Small intestine (tissue), 7 donors: ENCODE measurements around the gene POU2AF1. TPM values are rescaled to one million over a fixed set of nuclear protein-coding genes. Genes with fewer than 3 reads are reported as not detected.

ENCODE experiments used
- DNase-seq, 2 donors: peaks; one replicate each; pipeline versions ENCODE4 v3.0.0 to v3.0.0-alpha.2; 2013
- FAIRE-seq: peaks from 2 replicates; lab custom pipeline; 2012; peaks lifted over from hg19 to GRCh38; lab: Jason Lieb, UNC
- H3K27ac ChIP-seq, 3 donors: one replicate each; pipeline ENCODE4 v1.5.1; 2013; ENCODE audit warnings: low read length in 2 of 3, mild to moderate bottlenecking in 2 of 3, control low read depth in 1 of 3, inconsistent platforms in 1 of 3, low read depth in 1 of 3, moderate library complexity in 1 of 3
- H3K27me3 ChIP-seq, 3 donors: one replicate each; pipeline ENCODE4 v1.6.1; 2013; ENCODE audit warnings: low read length in 3 of 3, inconsistent platforms in 1 of 3; ENCODE audit not compliant: control insufficient read depth in 3 of 3, insufficient read depth in 3 of 3
- H3K36me3 ChIP-seq, 3 donors: one replicate each; pipeline ENCODE4 v1.6.1; 2013; ENCODE audit warnings: low read length in 3 of 3, inconsistent platforms in 1 of 3, low read depth in 1 of 3, mild to moderate bottlenecking in 1 of 3, moderate library complexity in 1 of 3; ENCODE audit not compliant: control insufficient read depth in 3 of 3, insufficient read depth in 2 of 3
- H3K4me1 ChIP-seq, 3 donors: one replicate each; pipeline ENCODE4 v1.6.1; 2013; ENCODE audit warnings: low read length in 2 of 3, inconsistent platforms in 1 of 3, low read depth in 1 of 3, mild to moderate bottlenecking in 1 of 3, moderate library complexity in 1 of 3; ENCODE audit not compliant: control insufficient read depth in 3 of 3, insufficient read depth in 2 of 3
- H3K4me3 ChIP-seq, 3 donors: one replicate each; pipeline ENCODE4 v1.5.1; 2013; ENCODE audit warnings: low read length in 3 of 3, control low read depth in 1 of 3, inconsistent platforms in 1 of 3, low read depth in 1 of 3, mild to moderate bottlenecking in 1 of 3, moderate library complexity in 1 of 3
- H3K9me3 ChIP-seq, 2 donors: one replicate each; pipeline ENCODE4 v1.6.1; 2013; ENCODE audit warnings: low read depth in 1 of 2, low read length in 1 of 2; ENCODE audit not compliant: control insufficient read depth in 2 of 2, insufficient read depth in 1 of 2
- WGBS, 3 donors: extraction: QIAGEN DNeasy Blood & Tissue Kit; methylation state at CpG; one replicate each; pipeline ENCODE4 v1.1.7; 2013; 5-methylcytosine and 5-hydroxymethylcytosine counted together
- polyA plus RNA-seq, 4 donors: library from polyadenylated mRNA; stranded (reverse) in 3 of 4; unstranded in 1 of 4; fragments of 200-250 nt in 3 of 4; fragments of 120-200 nt in 1 of 4; gene quantifications; one replicate each; pipeline versions ENCODE4 v1.2.1 to v1.2.3, GENCODE V29; 2013
- donor health status: healthy with polysubstance abuse.
- donor health status: control.
- donor health status: control.
- donor health status: Bipolar disorder and iron deficiency.
- donor health status: healthy.

The POU2AF1 gene
- polyA plus RNA-seq, 4 donors, result 1.0 to 9.2 (median 3.4) TPM

DNA sequence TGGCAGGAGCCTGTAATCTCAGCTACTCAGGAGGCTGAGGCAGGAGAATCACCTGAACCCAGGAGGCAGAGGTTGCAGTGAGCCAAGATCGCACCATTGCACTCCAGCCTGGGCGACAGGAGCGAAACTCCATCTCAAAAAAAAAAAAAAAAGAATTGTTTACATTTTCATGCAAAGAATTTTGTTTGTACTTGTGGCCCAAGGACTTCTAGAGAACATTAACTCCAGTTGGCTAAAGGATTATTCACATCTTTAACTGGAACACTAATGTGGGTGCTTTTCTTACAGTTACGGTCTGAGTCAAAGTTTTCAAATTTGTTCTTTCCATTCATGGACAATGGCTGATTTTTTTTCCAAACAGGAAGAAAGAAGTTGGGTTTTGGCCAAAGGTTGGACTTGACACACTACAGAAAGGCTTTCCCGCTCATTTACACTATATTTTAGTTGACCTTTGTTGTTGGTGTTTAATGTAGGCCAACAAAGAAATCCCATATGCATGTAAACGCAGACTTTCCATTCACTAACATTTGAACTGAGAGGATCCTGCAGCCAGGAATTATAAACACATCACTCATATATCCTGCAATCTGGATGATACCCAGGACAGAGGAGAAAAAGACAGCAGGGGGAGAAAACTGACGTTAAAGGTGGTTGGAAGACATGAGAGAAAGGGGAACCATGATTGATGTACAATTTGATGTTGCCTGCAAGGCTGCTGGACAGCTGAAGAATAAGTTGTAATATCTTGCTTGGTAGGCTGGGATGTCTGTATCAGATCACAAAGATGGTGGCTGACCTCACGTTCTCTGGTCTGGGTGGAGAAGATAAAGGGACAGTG, 13.1 kb downstream of the POU2AF1 start:
- Histone ChIP-seq H3K27ac (peak overlapping the region in 1 of 3 donors; percentile 8), H3K27me3 (no peaks in the 10 kb centered on the region), H3K4me3 (no peak overlapping the region), H3K9me3 (no peaks in the 10 kb centered on the region), H3K4me1 (peaks cover 0 to 18% (median 3%) of the 10 kb centered on the region in 3 donors), H3K36me3 (no peaks in the 10 kb centered on the region)
- DNase-seq (no peak), FAIRE-seq (no peak)
- WGBS, 3 donors, result 66 to 90% (median 76%) methylated on average over 6 to 8 of the region's 8 CpGs

DNA sequence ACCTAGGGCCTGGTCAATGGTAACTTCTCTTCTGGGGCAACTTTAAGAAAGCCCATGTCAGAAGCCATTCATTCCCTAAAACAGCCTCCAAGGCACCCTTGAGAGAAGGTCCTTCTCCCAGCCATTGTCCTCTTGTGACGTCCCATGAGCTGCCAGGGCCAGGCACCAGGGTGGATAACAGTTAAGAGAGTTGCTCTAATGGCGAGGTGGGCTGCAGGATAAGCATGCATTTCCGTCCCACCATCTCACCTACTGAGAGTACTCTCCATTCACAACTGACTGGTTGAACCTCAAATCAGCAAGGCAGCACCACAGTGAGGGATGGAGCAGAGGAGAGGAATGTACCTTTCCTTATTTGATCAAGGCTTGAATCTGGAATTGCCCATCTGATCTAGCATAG, 14.6 kb downstream of the POU2AF1 start:
- Histone ChIP-seq H3K27me3 (no peaks in the 10 kb centered on the region), H3K4me3 (no peak overlapping the region), H3K4me1 (peaks cover 0 to 30% (median 3%) of the 10 kb centered on the region in 3 donors), H3K9me3 (no peaks in the 10 kb centered on the region), H3K36me3 (no peaks in the 10 kb centered on the region), H3K27ac (no peak overlapping the region)
- whole genome bisulfite sequencing, 3 donors, result 90 to 94% (median 91%) methylated on average over 3 of the region's 3 CpGs
- DNase-seq, result no peak
- FAIRE-seq, result no peak

DNA sequence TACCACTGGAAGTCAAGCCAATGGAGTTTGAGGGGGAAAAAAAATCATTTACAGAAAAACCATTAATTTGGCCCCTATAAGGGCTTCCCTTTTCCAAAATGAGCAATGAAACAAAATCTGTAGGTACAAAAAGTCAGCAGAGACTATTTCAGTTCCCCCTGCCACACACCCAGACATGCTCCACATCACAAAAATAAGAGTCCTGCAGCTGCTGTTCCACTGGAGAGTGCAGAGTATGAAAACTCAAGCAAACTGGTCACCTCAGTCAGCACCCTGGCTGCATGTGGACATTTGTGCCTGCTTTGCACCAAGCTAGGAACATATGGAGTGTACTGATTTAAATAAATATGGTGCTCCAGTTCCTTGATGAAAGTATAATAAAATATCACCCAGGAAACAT, 15.1 kb downstream of the POU2AF1 start:
- DNase-seq, result no peak
- no peaks in the 10 kb centered on the region for H3K27me3 ChIP-seq
- peaks cover 0 to 35% (median 3%) of the 10 kb centered on the region in 3 donors for H3K4me1 ChIP-seq
- H3K4me3 ChIP-seq, result no peak overlapping the region
- H3K9me3 ChIP-seq, result no peaks in the 10 kb centered on the region
- FAIRE-seq, result no peak
- no peaks in the 10 kb centered on the region for H3K36me3 ChIP-seq
- no peak overlapping the region for H3K27ac ChIP-seq

DNA sequence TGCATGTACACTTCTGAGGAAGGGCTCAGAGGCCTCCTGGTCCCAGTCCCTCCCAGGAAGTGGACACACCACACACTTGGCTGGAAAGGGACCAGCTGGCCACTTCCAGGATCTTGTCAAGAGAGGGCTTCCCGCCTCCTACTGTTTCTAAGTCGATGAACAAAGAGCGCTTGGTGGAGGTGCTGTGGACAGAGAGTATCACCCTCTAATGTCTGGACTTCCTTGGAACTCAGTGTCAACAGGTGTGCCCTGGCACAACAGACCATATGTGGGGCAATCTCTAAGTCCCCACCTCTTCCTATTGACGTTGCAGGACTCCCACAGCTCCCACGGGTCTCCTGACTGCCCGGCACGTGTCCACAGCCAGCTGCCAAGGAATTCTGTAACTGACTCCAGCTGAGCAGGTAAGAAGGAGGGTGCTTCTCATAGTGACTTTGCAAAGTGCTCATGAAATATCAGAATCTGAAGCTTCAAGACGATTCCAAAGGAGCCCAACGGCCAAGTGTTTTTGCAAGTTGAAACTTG, 16.1 kb downstream of the POU2AF1 start:
- Histone ChIP-seq H3K27ac (peak overlapping the region in 2 of 3 donors; percentile 10 to 15), H3K4me1 (peaks cover 0 to 41% (median 3%) of the 10 kb centered on the region in 3 donors)

DNA sequence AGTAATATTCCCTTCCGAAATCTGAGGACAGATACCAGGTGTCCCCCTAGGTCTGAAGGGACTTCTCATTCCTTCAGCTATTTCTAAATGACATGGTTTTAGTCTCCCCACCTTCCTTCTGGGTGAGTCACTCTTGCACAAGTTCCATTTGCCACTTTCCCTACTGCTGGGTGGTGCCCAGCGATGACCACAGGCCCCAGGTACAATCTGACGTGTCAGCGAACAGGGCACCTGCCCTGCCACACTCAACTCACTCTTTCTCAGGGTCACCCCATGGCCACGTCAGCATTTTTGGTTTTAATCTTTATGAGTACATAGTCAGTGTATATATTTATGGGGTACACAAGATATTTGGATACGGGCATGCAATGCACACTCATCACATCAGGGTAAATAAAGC, 17.2 kb downstream of the POU2AF1 start:
- 59 to 89% (median 75%) methylated on average over 6 of the region's 6 CpGs for WGBS, 3 donors
- DNase-seq (peak; percentile 66 to 71), FAIRE-seq (no peak)
- Histone ChIP-seq H3K9me3 (no peaks in the 10 kb centered on the region), H3K4me1 (peaks cover 0 to 52% (median 3%) of the 10 kb centered on the region in 3 donors), H3K4me3 (no peak overlapping the region), H3K27ac (peak overlapping the region; percentile 24 to 87 (median 73)), H3K36me3 (no peaks in the 10 kb centered on the region), H3K27me3 (no peaks in the 10 kb centered on the region)

More for the DNA sequence above, 16.1 kb downstream of the POU2AF1 start:
- Histone ChIP-seq H3K36me3 (no peaks in the 10 kb centered on the region), H3K9me3 (no peaks in the 10 kb centered on the region), H3K4me3 (no peak overlapping the region), H3K27me3 (no peaks in the 10 kb centered on the region)
- FAIRE-seq, result no peak
- DNase-seq, result peak; percentile 43 to 61
- WGBS, 3 donors, result 49 to 82% (median 57%) methylated on average over 9 of the region's 9 CpGs

DNA sequence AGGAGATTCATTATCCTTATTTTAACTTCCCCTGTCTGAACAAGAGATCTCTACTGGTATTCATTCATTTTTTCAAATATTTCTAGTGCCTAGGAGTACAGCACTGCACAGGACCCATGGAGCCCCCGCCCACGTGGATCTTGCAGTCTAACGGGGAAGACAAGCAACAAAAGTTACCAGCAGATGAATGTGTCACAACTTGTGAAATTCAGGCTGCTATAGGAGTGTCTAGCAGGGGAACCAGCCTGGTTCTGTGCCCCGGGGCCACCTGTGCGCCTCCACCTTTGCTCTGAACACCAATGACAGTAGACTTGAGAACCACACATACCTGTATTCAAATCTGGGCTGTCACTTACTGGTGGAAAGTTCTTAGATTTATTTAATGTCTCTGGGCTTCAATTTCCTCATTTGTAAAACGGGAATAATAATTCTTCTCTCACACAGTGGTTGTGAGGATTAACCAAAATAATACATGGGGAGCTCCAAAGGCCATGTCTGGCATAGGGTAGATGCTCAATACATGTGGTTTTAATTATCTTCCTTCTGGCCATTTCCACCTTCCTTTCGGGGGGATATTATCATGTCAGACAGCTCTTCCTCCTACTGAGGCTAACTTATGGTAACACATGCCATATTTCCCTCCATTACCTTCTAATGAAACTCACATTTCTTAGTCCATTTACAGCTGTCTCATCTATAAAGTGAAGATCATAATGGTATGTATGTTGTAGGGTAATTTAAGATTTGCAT, 17.8 kb downstream of the POU2AF1 start:
- Histone ChIP-seq H3K27me3 (no peaks in the 10 kb centered on the region), H3K36me3 (no peaks in the 10 kb centered on the region), H3K27ac (peak overlapping the region; percentile 73 to 87 (median 73)), H3K4me3 (no peak overlapping the region), H3K9me3 (no peaks in the 10 kb centered on the region), H3K4me1 (peaks cover 0 to 54% (median 3%) of the 10 kb centered on the region in 3 donors)
- DNase-seq (no peak), FAIRE-seq (no peak)
- WGBS, 3 donors, result 71 to 85% (median 81%) methylated on average over 7 of the region's 7 CpGs

DNA sequence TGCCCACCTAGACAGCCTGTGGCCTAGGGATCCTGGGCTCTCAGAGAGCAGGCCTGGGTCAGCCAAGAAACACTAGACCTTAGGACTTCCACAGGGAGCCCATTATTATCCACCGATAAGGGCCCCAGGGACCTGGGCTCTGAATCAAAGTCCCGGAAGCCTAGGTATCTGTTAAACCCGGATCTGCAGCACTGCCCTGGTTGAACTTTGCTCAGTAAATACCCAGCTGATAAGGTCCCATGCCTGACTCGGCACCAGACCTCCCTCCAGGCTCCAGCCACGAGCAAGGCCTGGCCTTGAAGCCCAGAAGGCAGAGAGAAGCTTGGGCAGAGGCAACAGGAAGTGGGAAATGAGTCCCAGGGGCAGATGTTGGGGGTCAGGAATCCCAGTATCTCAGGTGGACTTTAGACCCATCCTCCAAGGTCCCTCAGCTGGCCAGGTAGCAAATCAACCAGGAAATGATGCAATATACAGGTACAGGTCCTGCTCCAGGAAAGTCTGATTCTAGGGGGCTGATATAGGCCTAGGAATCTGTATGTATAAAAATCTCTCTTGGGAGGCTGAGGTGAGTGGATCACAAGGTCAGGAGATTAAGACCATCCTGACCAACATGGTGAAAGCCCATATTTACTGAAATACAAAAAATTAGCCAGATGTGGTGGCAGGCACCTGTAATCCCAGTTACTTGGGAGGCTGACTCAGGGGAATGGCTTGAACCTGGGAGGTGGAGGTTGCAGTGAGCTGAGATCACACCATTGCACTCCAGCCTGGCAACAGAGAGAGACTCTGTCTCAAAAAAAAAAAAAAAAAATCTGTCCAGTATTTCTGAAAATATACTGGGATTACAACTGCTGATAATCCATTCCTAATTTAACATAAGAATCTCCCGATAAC, 18.7 kb downstream of the POU2AF1 start:
- peaks cover 0 to 61% (median 3%) of the 10 kb centered on the region in 3 donors for H3K4me1 ChIP-seq
- H3K27ac ChIP-seq, result peak overlapping the region; percentile 73 to 87 (median 80)
- 24 to 69% (median 44%) methylated on average over 6 of the region's 6 CpGs for whole genome bisulfite sequencing, 3 donors

More for the DNA sequence above, 18.7 kb downstream of the POU2AF1 start:
- no peaks in the 10 kb centered on the region for H3K36me3 ChIP-seq
- DNase-seq (peak; percentile 96 to 99), FAIRE-seq (no peak)
- H3K4me3 ChIP-seq, result no peak overlapping the region
- no peaks in the 10 kb centered on the region for H3K9me3 ChIP-seq
- no peaks in the 10 kb centered on the region for H3K27me3 ChIP-seq
